HUES6 (cell line): ENCODE results near the gene TARS2.
A peak's percentile ranks its signal among the peaks of the same experiment; 100 is the strongest.

Experiments used
- H3K27ac ChIP-seq: 2 replicates; pipeline ENCODE4 v1.7.0; 2013; ENCODE audit warnings: low read depth, mild to moderate bottlenecking, low read length, inconsistent platforms
- H3K27me3 ChIP-seq: 2 replicates; pipeline ENCODE4 v1.6.1; 2013; ENCODE audit warnings: low read length; ENCODE audit not compliant: control insufficient read depth, insufficient read depth
- H3K36me3 ChIP-seq: 2 replicates; pipeline ENCODE4 v1.6.1; 2013; ENCODE audit warnings: low read length; ENCODE audit not compliant: control insufficient read depth, insufficient read depth
- H3K4me1 ChIP-seq: 2 replicates; pipeline ENCODE4 v1.6.1; 2013; ENCODE audit warnings: low read length; ENCODE audit not compliant: control insufficient read depth, insufficient read depth
- H3K4me3 ChIP-seq: 2 replicates; pipeline ENCODE4 v1.5.1; 2013; ENCODE audit warnings: low read depth, low read length
- H3K9ac ChIP-seq: one replicate; pipeline ENCODE4 v1.6.1; 2013; ENCODE audit warnings: mild to moderate bottlenecking, low read length
- H3K9me3 ChIP-seq: 2 replicates; pipeline ENCODE4 v1.6.1; 2013; ENCODE audit warnings: low read depth, low read length; ENCODE audit not compliant: control insufficient read depth, insufficient read depth

The TARS2 gene

DNA sequence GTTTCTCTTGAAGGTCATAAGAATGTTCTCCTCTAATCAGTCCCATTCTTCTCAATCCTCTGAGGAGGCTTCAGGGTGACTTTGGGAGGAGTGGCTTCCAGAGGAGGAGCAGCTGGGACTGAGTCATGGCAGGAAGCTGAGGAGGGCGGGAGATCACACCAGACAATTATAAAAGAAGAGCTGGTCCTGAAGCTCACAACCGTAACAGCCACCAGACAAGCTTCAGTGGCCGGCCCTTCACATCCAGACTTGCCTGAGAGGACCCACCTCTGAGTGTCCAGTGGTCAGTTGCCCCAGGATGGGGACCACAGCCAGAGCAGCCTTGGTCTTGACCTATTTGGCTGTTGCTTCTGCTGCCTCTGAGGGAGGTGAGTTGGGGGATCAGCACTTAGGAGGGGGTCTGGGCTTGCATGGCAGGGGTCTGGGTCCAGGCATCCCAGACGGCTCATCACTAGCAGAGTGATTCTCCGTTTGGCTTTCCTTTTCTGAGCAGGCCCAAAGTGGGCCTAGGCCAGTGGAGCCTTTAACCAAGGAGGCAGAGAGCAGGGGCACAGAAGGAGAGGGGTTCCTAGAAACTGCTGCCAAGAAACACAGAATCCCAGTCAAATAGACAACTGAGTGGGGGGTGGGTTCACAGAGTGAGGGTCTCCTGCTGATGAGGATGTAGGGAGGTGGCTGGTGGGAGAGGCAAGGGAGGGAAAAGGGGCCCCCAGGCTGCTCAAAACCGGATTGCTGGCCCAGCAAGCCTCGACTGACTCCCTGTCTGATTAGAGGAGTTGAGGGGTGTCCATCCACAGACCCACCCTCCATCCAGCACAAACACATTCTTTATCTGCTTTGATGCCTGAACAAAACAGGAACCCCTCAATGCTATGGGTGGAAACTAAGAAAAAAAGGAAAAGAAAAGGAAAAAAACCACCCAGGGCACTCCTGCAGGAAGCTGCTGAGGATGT, 21.0 kb downstream of the TARS2 start, which contains the start of gene ECM1:
Gene ECM1, plus strand, starts transcription at position 198 of the 953 bp plus-strand sequence. Its CDS starts 101 bp downstream, at position 299.
- peaks cover 16% of the 10 kb centered on the region; the same call in 1 of the 2 replicates for H3K4me1 ChIP-seq
- peaks cover 50% of the 10 kb centered on the region for H3K36me3 ChIP-seq
- H3K4me3 ChIP-seq = no peak within 1 kb of the TSS; the same call in 1 of the 2 replicates
- no peaks in the 10 kb centered on the region for H3K27me3 ChIP-seq
- no peaks in the 10 kb centered on the region for H3K9me3 ChIP-seq
- H3K27ac ChIP-seq = no peak within 1 kb of the TSS; the same call in 1 of the 2 replicates
- H3K9ac ChIP-seq = peak within 1 kb of the TSS; percentile 13

DNA sequence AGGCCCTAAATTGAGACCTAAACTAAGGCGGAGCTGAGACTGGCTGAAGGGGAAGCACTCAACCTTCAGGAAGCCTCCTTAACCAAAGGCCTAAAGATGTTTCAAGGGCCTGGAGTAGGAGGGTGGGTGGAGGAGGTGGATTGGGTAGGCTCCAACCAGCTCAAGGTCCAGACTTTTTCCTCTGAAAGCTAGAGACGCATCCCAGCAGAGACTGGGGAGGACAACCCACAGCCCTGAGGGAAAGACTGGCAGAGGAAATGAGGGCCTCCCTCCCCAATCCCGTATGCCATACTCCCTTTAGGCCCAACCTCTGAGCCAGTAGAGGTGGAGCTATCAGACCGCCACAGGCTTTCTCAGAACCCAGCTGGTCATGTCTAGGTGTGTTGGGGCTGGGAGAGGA, 21.8 kb downstream of the TARS2 start:
- Histone ChIP-seq H3K9ac (no peak overlapping the region), H3K36me3 (peaks cover 46% of the 10 kb centered on the region), H3K27me3 (no peaks in the 10 kb centered on the region), H3K4me1 (peaks cover 16% of the 10 kb centered on the region; the same call in 1 of the 2 replicates), H3K4me3 (no peak overlapping the region), H3K9me3 (no peaks in the 10 kb centered on the region), H3K27ac (no peak overlapping the region)

GRCh38 chr1:150511551-150511950, 24.3 kb downstream of the TARS2 start:
- H3K4me1 ChIP-seq = peaks cover 15% of the 10 kb centered on the region
- H3K4me3 ChIP-seq = no peak overlapping the region
- H3K9ac ChIP-seq = no peak overlapping the region
- no peak overlapping the region for H3K27ac ChIP-seq
- H3K36me3 ChIP-seq = peaks cover 21% of the 10 kb centered on the region
- H3K27me3 ChIP-seq = no peaks in the 10 kb centered on the region
- H3K9me3 ChIP-seq = no peaks in the 10 kb centered on the region

- Histone ChIP-seq H3K36me3 (peaks cover 15% of the 10 kb centered on the region), H3K27ac (no peak overlapping the region), H3K4me1 (peaks cover 16% of the 10 kb centered on the region)
Observed at GRCh38 chr1:150511985-150512660, 24.9 kb downstream of the TARS2 start.

GRCh38 chr1:150512846-150513245, 25.6 kb downstream of the TARS2 start:
- no peak overlapping the region for H3K9ac ChIP-seq
- peaks cover 11% of the 10 kb centered on the region; the same call in 1 of the 2 replicates for H3K36me3 ChIP-seq
- H3K27me3 ChIP-seq = no peaks in the 10 kb centered on the region
- no peaks in the 10 kb centered on the region for H3K9me3 ChIP-seq
- H3K4me1 ChIP-seq = peaks cover 11% of the 10 kb centered on the region
- no peak overlapping the region for H3K4me3 ChIP-seq
- H3K27ac ChIP-seq = no peak overlapping the region

More at GRCh38 chr1:150511985-150512660, 24.9 kb downstream of the TARS2 start:
- Histone ChIP-seq H3K9ac (no peak overlapping the region), H3K9me3 (no peaks in the 10 kb centered on the region), H3K4me3 (no peak overlapping the region), H3K27me3 (no peaks in the 10 kb centered on the region)

GRCh38 chr1:150513351-150513791, 26.2 kb downstream of the TARS2 start:
- Histone ChIP-seq H3K9me3 (no peaks in the 10 kb centered on the region), H3K27me3 (no peaks in the 10 kb centered on the region), H3K27ac (no peak overlapping the region), H3K9ac (no peak overlapping the region), H3K36me3 (peaks cover 8% of the 10 kb centered on the region; the same call in 1 of the 2 replicates), H3K4me3 (no peak overlapping the region), H3K4me1 (peaks cover 6% of the 10 kb centered on the region)

GRCh38 chr1:150514260-150514659, 27.0 kb downstream of the TARS2 start:
- H3K4me3 ChIP-seq = 0 out of 2 replicates have a peak overlapping the region, but pooled peaks have one; percentile 73
- peaks cover 8% of the 10 kb centered on the region; the same call in 1 of the 2 replicates for H3K36me3 ChIP-seq
- no peak overlapping the region for H3K9ac ChIP-seq
- H3K27ac ChIP-seq = no peak overlapping the region
- no peaks in the 10 kb centered on the region for H3K9me3 ChIP-seq
- H3K27me3 ChIP-seq = no peaks in the 10 kb centered on the region
- H3K4me1 ChIP-seq = peaks cover 4% of the 10 kb centered on the region

DNA sequence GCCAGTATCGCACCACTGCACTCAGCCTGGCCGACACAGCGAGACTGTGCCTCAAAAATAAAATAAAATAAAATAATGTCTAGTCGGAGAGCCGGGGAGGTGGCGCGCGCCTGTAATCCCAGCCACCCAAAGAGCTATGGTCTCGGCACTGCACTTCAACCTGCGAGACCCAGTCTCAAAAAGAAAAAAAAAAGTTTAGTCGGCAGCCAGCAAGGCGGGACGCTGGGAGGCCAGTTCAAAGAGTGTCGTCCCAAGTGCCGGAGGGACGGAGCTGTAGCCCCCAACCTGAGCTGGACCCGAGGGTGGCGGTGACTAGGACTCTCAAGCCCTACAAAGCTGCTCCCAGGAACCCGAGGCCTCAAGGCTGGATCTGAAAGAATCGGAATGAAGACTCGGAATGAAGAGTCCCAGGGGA, 27.7 kb downstream of the TARS2 start:
- peak overlapping the region; percentile 64 for H3K9ac ChIP-seq
- H3K27me3 ChIP-seq = no peaks in the 10 kb centered on the region
- H3K27ac ChIP-seq = peak overlapping the region; percentile 4; the same call in 1 of the 2 replicates
- no peaks in the 10 kb centered on the region for H3K9me3 ChIP-seq
- peaks cover 4% of the 10 kb centered on the region for H3K4me1 ChIP-seq
- peak overlapping the region; percentile 73 for H3K4me3 ChIP-seq
- H3K36me3 ChIP-seq = peaks cover 8% of the 10 kb centered on the region; the same call in 1 of the 2 replicates

GRCh38 chr1:150515328-150516049, 28.3 kb downstream of the TARS2 start, which contains the start of gene FALEC:
Gene FALEC (plus strand): TSS chr1:150515752.
- H3K27ac ChIP-seq = peak within 1 kb of the TSS; percentile 4; the same call in 1 of the 2 replicates

GRCh38 chr1:150516050-150516591, 28.9 kb downstream of the TARS2 start:
- Histone ChIP-seq H3K4me3 (peak overlapping the region; percentile 73), H3K27ac (no peak overlapping the region), H3K9me3 (no peaks in the 10 kb centered on the region), H3K4me1 (peaks cover 4% of the 10 kb centered on the region), H3K27me3 (no peaks in the 10 kb centered on the region), H3K9ac (peak overlapping the region; percentile 65), H3K36me3 (peaks cover 8% of the 10 kb centered on the region; the same call in 1 of the 2 replicates)

More at GRCh38 chr1:150515328-150516049, 28.3 kb downstream of the TARS2 start, which contains the start of gene FALEC:
- Histone ChIP-seq H3K27me3 (no peaks in the 10 kb centered on the region), H3K9ac (peak within 1 kb of the TSS; percentile 65), H3K4me1 (peaks cover 4% of the 10 kb centered on the region), H3K9me3 (no peaks in the 10 kb centered on the region), H3K4me3 (peak within 1 kb of the TSS; percentile 73), H3K36me3 (peaks cover 8% of the 10 kb centered on the region; the same call in 1 of the 2 replicates)
